GM13977 (cell line): ENCODE data around the gene HDAC5.

Experiments
- DNase-seq: peaks from one replicate; pipeline ENCODE4 v3.0.0; 2012; ENCODE audit warnings: low spot score
- CTCF ChIP-seq: IDR thresholded peaks from 2 replicates; pipeline ENCODE4 v1.5.1; 2012; ENCODE audit warnings: mild to moderate bottlenecking, control low read depth; ENCODE audit not compliant: insufficient read depth; ENCODE audit errors: extremely low read depth, missing control alignments
- in situ Hi-C: fragments of 300-500 bp; cut with MboI; formaldehyde crosslinking; loops from one replicate; pipeline ENCODE4 v1.12.0; 2022; ENCODE audit warnings: low sequenced_read_pairs, low pct_unique_long_range_greater_than_20kb, mixed read lengths, inconsistent platforms; ENCODE audit not compliant: unreplicated experiment

HDAC5 gene

GRCh38 chr17:44123356-44124117 lies at the start of gene HDAC5:
Gene HDAC5 (minus strand): TSS chr17:44123641. CDS start chr17:44117515, 6,126 bp downstream.
- TF ChIP-seq CTCF: peak; percentile 65
- DNase-seq: peak; percentile 97
- in situ Hi-C loops: no loop called here

GRCh38 chr17:44171931-44172455 lies 48.6 kb upstream of the HDAC5 start:
- no peak for DNase-seq
- in situ Hi-C loops: no loop called here
- TF ChIP-seq CTCF: no peak

- in situ Hi-C loops: no loop called here
- TF ChIP-seq CTCF: no peak
- DNase-seq: no peak
Measured at GRCh38 chr17:44170499-44171201, 47.2 kb upstream of the HDAC5 start, which contains the start of gene ASB16. Gene ASB16 (plus strand): TSS chr17:44170704. CDS start chr17:44170790, 86 bp downstream.

DNA sequence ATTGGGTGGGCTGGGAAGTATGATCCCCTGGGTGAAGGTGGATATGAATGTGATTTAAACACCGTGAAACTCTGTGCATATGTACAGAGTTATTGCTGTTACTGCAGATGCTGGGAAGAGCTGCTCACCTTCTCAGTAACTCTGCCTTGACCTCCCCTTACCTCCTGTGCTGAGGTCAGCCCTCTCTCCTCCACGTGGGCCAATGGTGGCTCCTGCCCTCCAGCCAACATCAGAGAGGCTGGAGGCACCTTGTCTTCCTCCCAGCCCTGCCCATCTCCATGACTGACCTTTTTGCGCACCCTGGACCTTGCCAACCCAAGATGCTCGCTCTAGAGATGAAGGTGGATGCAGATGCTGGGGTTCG lies 46.7 kb upstream of the HDAC5 start:
- TF ChIP-seq CTCF: no peak
- DNase-seq: no peak
- in situ Hi-C loops: no loop called here

GRCh38 chr17:44167181-44167861 lies 43.9 kb upstream of the HDAC5 start:
- in situ Hi-C loops: no loop called here
- DNase-seq: no peak
- no peak for TF ChIP-seq CTCF

DNA sequence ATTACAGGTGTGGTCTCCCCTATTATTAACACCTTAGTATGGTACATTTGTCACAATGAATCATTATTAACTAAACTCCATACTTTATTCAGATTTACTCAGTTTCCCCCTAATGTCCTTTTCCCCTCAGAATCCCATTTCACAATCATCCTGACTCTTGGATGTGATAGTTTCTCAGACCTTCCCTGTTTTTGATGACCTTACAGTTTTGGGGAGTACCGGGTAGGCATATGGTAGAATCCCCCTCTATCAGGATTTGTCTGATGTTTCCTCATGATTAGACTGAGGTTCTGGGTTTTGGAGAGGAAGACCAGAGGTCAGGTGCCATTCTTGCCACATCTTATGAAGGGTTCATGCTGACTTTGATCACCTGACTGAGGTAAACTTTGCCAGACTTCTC lies 41.0 kb upstream of the HDAC5 start:
- in situ Hi-C loops: no loop called here
- no peak for TF ChIP-seq CTCF

More for the DNA sequence above, 41.0 kb upstream of the HDAC5 start:
- DNase-seq: no peak
